8988T (cell line): ENCODE results near the gene PPDPF.
"Not testable (repeated sequence)": the region's sequence is repeated elsewhere in the genome, so short reads cannot be mapped to it uniquely, and the experiment has no call there.

Source experiments
- DNase-seq: peaks from one replicate; pipeline ENCODE4 v3.0.0; 2011

Gene PPDPF, protein sequence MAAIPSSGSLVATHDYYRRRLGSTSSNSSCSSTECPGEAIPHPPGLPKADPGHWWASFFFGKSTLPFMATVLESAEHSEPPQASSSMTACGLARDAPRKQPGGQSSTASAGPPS

DNA sequence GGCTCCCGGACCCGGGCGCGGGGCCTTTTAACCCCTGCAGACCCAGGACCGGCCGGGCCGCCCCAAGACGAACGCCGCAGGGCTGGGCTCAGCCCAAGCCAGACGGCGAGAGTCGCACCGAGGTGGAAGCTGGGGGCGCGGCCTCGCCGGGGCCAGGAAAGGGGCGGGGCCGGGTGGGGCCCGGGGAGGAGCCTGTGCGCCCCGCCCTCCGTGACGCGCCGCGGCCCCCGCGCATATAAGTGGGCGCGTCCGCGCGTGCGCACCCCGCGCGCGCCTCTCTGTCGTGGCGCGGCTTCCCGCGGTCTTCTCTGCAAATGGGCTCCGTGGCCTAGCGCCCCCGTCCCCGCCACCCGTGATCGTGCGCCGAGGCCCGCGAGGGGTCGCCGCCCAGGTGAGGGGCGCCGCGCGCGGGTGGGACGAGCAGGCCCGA, at the start of gene PPDPF:
Gene PPDPF, plus strand, starts transcription at position 262 of the 430 bp plus-strand sequence. CDS start 544 bp downstream, outside the sequence.
- DNase-seq, result peak; percentile 98

DNA sequence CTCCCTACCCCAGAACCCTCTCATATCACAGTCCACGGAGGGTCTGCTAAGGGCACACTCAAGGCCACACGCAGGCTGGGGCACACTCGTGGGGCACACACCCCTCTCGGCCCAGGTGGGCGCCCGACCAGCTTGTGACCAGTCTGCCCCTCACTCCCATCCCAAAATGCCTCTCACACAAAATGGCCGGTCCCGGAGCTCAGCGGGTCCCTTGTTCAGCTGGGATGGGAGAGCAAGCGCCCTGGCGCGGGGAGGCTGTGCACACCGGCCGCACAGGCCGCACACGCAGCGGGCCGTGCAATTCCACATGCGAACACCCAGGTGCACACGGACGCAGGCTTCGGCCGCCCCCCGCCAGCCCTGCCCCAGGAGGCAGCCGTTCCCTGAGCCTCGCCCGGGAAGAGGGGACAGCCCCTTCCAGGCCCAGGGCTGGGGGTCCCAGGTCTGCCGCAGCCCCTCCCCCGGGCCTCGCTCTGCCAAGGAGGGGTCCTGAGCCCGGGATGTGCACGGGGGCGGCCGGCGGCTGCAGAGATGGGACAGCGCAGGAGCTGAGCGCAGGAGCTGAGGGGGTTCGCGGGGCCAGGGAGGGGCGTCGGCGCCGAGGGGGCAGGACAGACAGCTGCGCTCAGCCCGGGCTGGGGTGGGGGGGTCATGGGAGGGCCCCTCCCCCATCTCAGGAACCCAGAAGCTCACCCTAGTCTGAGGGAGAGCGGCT, 49.4 kb upstream of the PPDPF start:
- no peak for DNase-seq

DNA sequence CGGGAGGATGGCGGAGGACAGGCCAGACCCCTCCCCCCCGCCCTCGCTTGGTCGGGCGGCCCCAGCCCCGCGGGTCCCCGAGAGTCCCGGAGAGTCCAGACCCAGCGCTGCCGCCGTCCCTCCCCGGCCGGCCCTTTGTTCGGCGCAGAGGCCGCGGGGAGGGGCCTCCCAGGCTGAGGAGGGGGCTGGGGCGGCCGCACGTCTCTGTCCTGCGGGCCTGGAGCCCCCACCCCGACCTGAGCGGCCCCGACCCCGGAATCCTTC, 48.9 kb upstream of the PPDPF start:
- no peak for DNase-seq

DNA sequence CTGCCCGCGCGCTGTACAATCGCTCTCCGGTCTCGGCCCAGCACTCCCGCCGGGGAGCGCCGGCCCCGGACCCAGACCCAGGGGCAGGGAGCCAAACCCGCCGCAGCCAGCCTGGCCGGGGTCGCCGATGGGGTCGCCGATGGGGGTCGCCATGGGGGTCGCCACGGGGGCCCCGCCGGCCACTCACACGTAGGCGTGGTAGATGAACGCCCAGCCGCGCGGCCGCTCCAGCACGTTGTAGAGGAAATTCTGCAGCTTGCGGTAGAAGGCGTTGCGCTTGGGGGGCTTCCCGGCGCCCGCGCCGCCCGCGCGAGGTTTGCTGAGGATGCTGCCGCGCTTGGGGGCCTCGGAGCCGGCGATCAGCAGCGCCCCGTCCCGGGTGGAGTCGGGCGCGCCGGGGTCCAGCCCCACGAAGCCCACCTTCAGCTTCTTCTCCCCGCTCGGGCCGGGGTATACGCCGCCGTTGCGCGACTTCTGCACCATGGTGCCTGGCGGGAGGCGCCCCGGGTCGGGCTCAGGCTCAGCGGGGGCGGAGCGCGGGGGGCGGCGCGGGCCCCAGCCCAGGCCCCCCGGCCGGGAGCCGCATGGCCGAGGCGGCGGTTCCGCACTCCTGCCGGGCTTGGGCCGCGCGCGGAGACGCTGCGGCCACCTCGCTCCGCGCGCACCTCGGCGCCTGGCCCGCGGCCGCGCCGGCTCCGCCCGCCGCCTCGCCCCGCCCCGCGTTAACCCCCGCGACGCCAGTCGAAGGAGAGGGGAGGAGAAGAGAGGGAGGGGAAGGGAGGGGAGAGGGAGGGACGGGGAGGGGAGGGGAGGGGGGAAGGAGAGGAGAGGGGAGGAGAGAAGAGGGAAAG, 48.4 kb upstream of the PPDPF start, which contains the start of gene KCNQ2:
Gene KCNQ2, minus strand, starts transcription at position 675 of the 851 bp plus-strand sequence. Its CDS starts 192 bp downstream, at position 483.
- DNase-seq, result no peak

DNA sequence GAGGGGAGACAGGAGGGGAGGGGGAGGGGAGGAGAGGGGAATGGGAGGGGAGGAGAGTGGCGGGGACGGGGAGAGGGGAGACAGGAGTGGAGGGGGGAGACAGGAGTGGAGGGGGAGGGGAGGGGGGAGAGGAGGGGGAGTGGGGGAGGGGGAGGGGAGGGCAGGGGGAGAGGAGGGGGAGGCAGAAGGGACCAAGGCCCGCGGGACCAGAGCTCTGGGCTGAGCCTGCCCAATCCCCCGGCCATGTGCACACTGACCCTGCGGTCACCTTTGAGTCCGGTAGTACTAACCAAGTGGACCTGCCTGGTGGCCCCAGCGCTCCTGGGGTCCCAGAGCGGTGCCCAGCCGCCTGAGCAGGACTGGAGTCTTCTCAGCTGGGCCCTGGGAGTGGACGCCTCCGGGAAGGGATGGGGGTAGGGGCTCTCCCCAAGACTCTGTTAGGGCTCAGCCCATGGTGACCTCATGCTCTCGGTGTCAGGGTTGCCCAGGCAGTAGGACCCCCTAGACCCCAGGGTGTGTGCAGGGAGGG, 47.6 kb upstream of the PPDPF start:
- no peak for DNase-seq

DNA sequence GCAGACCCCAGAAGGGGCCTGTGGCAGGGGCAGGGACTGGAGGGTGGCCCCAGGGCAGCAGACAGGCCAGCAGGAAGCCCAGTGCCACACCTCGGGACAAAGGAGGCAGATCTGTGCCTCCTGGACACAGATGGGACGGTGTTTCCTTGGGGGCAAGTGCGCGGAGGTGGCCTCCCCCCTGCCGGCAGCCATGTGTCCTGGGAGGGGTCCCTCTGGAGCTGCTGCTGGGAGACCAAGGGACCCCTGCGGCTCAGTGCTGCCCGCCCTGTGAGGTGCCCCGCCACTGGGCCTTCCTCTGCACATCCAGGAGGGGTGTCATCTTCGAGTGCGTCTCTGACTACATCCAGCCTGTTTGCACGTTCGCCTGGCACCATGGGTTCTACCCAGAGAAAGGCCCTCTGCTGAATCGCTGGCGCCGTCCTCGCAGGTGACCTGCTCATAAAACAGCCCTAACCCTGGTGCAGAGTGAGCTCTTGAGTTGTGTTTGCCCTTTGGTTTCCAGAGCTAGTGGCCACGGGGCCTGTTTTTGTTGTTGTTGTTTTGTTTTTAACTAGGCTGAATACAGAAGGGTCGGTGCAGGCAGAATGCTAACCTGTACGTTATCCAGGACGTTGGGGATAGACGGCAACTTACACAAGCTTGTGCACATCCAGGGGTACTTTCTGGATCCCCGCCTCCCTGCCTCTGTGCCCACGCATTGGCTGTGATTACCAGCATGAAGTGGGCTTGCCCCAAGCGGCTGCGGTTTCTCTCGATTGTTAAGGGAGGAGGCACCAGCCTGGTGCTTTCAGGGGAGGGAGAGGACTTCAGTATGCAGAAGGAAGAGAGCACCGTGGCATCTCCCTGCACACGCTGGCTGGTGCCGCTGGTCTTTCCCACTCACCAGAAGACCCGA, 46.8 kb upstream of the PPDPF start:
- DNase-seq, result no peak

DNA sequence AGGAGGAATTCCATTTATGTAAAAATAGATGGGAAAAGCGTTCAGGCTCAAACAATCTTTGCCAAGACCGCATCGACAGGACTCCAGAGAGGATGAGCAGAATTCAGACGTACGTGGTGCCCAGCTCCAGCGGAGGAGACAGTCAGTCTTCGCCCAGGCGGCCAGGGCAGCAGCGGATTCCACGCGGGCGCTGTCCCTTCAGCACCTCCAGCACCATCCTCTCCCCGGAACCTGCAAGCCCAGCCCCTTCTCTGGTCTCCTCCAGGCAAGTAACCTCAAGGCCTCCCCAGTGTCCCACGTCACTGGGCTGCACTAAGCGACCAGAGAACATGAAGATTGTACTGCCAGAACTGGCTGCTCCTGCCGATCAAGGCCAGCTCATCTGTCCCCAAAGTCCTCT, 45.4 kb upstream of the PPDPF start:
- no peak for DNase-seq

DNA sequence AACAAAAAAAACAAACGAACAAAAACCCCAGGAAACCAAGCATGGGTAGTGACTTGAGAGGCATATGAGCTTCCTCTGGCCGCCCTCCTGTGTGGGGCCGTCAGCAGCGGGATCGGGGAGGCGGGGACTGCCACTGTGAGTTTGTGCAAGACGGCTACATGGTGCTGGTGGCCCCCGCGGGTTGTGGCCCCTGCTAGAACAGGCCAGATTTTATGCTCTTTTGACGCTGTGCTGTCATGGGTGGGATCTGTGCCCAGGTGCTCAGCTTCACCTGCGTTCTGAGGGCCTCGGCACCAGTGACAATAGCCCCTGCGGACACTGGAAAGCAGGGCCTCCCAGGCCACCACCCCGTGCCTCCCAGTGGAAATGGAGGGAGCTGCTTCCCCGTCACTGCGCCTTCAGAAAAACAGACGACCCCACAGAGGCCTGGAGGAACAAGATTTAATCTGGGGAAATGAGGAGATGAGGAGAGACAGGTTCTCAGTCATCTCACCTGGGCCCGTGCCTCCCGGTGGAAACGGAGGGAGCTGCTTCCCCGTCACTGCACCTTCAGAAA, 43.4 kb upstream of the PPDPF start:
- no peak for DNase-seq

DNA sequence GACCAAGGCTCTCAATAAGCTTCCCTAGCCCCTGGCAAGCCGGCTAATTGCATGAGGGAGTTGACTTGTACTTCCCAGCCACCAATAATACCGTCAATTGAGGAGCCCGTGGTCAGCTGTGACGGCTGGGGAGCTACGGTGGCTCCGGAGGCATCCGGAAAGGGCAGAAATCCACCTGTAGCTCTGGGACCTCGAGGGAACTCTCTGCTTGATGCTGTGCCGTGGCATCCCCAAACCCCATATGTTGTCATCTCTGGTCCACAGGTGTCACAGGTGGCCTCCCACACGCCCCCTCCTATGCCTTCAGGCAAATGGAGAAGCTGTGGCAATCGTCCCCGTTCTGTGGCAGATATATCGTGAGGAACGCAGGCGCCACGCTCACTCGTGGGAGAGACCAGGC, 42.6 kb upstream of the PPDPF start:
- DNase-seq, result no peak

DNA sequence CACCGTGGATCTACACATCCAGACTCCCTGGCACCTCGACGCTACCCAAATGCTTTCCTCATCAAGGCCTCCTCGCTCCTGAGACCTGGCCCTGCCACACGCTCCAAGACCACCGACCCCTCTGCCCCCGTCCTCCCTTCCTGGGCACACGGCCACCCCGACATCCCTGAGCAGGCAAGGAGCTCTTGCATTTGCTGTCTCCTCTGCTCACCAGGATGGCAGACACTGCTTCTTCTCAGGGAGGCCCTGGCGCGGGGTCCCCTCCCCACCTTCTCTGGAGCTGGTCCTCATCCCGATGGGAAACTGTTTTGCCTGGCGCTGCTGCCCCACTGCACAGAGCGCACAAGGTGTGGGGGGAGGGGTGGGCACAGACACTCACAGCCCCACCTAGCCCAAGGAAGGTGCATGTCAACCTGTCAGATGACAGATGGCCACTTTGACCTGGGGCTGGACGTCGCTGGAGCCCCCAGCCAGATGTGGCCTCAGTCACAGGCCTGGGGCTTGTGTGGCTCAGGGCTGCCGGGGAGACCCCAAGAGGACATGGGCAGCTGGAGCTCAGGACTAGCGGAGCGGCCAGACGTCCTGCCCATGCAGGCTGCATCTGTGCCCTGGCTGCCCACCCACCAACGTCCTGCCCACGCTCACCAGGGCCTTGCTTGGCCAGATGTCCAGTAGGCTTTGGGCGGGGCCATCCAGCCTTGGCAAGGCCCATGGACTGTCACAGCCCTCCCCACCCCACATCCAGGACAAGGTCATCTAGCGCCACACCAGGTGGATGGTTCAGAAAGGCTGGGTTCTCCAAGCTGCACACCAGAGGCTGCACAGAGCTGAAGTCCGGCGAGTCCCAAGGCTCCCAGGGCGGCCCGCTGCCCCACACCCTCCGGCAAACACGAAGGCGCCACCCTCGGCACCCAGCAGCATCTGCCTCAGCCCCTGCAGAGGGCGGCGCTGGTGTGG, 41.9 kb upstream of the PPDPF start:
- DNase-seq, result no peak

DNA sequence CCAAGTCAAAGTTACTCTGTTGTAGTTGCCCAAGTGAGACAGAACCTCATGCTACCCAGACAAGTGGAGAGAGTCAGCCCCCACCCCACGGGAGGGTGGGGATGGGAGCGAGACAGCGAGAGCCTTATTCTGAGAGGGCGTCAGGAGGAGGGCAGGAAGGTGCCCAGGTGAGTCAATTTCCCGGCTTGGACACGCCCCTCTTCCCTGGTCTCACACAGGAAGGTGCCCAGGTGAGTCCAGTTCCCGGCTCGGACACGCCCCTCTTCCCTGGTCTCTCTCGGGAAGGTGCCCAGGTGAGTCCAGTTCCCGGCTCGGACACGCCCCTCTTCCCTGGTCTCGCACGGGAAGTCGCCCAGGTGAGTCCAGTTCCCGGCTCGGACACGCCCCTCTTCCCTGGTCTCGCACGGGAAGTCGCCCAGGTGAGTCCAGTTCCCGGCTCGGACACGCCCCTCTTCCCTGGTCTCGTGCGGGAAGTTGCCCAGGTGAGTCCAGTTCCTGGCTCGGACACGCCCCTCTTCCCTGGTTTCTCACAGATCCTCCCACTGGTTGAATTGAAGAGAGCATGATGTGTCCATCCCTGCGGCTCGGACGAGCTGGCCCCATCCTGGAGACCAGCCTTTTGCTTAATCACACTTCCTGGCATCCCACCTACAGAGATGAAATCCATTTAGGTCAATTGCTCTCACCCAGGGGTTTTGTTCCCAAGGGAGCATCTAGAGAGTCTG, 40.7 kb upstream of the PPDPF start:
- DNase-seq, result not testable (repeated sequence)

DNA sequence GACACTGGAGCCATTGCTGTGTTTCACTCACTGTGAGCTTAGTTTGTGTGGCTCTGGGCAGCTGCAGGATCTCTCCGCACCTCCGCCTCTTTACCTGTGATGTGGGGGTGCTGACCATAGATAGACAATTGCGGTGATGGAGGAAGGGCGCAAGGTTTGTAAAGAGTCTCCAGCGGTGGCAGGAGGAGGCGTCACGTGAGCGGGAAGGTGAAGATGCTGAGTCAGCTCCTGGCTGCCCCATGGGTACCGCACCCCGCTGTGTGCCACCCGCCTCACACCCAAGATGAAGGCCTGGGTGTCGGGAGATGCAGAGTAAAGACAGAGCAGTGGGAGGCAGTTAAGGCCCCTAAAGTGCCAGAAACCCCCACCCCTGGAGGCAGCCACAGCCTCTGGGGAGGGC, 39.1 kb upstream of the PPDPF start:
- no peak for DNase-seq

DNA sequence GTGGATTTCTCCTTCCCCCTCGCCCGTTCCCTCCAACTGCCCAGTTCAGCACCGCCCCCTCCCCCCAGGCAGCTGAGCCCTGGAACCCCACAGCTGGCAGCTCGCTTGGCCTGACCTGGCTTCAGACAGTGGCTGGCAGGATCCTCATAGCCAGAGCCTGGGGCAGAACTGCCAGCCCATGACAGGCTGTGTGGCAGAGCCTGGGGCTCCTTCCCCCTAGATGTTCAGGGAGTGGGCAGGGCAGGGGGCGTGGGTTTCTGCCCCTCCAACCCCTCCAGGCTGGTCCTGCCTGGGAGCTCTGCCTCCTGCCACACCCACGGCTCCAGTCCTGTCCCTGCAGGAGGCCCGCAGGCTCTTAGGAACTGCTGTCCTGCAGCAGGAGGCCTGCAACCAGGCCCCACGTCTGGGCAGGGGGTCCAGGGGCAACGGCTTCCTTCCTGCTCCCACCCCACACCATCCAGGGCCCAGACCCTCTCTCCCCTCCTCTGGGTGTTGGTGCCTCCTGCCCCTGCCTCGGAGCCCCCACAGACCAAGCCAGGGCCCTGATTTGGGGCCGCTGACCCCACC, 38.5 kb upstream of the PPDPF start:
- DNase-seq, result no peak

DNA sequence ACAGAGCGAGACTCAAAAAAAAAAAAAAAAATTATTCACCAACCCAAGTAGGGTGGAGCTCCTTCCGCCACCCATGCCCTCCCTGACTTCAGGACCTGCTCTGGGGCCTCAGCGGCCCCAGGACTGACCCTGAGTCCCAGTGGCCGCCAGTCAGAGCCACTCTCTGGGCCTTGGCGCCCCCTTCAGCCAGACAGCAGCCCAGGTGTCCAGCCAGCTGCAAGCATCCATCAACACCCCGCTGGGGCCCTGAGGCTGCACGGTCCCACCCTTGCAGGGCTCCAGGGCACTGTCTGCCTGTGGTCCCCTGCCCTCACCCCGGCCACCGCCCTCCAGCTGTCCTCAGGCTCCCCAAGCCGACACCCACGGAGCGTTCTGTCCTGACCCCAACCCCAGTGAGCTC, 36.7 kb upstream of the PPDPF start:
- DNase-seq, result no peak

DNA sequence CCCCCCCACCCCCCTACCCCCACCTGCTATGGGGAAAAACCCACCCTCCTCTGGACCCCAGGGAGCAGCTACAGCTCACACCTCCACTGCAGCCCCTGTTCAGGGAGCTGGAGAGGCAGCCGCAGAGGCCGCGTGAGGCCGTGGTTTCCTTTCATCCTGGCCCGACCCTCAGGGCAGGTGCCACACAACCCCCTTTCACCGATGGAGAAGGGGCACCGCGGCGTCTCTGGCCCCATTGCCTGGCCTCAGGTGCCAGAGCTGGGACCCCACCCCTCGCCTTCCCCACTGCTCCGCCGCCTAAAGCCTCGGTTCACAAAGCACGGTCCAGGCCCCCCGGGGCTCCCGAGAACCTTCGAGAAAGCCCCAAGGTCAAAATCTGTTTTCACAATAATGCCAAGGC, 36.3 kb upstream of the PPDPF start:
- DNase-seq, result no peak

DNA sequence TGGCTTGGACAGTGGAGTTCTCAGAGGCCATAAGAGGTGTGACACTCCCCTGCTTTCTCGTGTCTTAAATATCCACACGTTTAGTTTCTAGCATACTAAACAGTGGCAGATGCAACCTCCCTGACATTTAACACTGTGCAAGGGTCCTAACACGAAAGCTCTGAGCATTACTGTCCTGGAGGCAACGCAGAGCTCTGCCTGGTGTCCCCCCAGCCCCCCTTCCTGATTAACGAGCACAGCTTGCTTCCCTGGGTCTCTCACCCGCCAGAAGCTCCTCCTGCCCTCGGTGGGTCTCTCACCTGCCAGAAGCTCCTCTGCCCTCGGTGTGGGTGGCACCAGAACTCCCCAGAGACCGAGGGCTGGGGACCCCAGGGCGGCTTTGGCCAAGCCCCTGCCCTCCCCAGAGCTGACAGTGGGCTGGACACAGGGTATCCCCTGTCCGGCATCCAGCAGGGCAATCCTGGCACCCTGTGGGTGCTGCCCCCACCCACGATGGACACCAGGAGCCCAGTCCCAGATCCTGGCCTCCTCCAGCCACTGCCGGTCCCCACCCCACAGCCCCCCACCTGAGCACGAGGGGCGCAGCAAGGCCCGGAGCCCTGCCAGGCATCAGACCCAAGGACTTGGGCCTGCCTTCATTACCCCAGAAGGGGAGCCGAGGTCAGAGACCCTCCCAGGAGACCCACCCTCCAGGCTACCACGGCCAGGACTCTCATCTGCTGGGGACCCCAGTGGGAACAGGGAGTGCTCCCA, 35.7 kb upstream of the PPDPF start:
- no peak for DNase-seq

DNA sequence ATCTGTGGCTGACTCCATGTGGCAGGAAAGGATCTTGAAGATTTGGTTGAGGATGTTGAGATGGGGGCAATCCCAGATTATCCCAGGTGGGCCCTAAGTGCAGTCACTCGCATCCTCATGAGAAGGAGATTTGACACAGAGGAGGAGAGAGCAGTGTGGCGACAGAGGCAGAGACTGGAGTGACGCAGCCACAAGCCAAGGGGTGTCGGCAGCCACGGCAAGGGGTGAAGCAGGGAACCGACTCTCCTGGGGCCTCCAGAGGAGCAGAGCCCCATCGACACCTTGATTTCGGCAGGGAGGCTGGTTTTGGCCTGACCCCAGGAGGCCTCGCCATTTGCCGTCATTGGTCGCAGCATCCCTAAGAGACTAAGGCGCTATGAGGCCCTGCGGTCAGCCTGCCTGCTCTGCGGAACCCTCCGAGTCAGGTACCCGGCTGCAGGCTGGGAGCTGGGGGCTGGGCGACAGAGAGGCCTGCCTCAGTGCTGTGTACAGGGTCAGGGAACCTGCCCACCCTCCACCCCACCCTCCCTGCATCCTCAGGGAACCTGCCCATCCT, 34.2 kb upstream of the PPDPF start:
- DNase-seq, result no peak

DNA sequence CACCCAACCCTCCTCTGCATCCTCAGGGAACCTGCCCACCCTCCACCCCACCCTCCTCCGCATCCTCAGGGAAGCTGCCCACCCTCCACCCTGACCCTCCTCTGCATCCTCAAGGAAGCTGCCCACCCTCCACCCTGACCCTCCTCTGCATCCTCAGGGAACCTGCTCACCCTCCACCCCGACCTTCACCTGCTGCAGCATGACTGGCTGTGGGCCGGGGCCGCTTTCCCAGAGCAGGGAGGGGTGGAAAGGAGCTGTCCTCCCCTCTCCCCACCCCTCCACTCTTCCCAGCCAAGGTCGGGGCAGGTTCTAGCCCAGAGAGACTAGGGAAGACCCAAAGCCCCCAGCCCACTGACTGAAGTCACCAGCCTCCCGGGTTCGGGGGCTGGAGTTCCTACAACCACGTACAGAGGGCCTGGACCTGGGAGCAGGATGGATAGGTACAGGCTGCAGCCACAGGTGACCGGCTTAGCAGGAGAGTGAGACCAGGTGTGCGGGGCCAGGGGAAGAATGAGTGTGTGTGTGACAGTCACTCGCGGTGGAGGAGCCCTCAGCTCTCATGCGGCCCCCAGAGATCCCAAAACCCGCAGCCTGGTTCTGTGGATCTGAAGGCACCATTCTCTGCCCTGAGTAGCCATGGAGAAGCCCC, 33.3 kb upstream of the PPDPF start:
- DNase-seq, result no peak
